Caco-2 (cell line): Measurements from ENCODE around the gene CHDH. TPM values are rescaled to one million over a fixed set of nuclear protein-coding genes. Genes with fewer than 3 reads are reported as not detected.

Experiments used
- BruUV-seq: library from RNA; stranded (reverse); fragments of 400-500 nt; replicated peaks from 2 replicates; lab custom pipeline; 2021; lab: Mats Ljungman, UMichigan
- CTCF ChIA-PET: fragments of 300-600 bp; sonication (Branson Sonifier 250); formaldehyde crosslinking; loops from one replicate; lab custom pipeline; 2022; ENCODE audit warnings: antibody characterized with exemption; lab: Charles Lee
- POLR2A ChIA-PET: fragments of 300-600 bp; sonication (Branson Sonifier 250); formaldehyde crosslinking; loops from one replicate; lab custom pipeline; 2022; ENCODE audit warnings: antibody characterized with exemption; lab: Charles Lee
- DNase-seq, 2 experiments: peaks; one replicate each; pipeline versions ENCODE4 v3.0.0 to v3.0.0-alpha.2; 2020 to 2022
- H3K27me3 ChIP-seq: replicated peaks from 2 replicates; pipeline ENCODE4 v1.6.0; 2011; ENCODE audit warnings: low read length; ENCODE audit not compliant: control insufficient read depth, insufficient read depth
- H3K36me3 ChIP-seq: 2 replicates; pipeline ENCODE4 v1.5.1; 2011; ENCODE audit warnings: low read length; ENCODE audit not compliant: control insufficient read depth, insufficient read depth
- H3K4me1 ChIP-seq: fragments of 250-450 bp; sonication (Bioruptor Pico); 2 replicates; pipeline ENCODE4 v1.5.1; 2020; ENCODE audit warnings: mild to moderate bottlenecking
- H3K4me3 ChIP-seq: 2 replicates; pipeline ENCODE4 v1.5.1; 2011; ENCODE audit warnings: low read depth, mild to moderate bottlenecking, control low read depth, low read length
- H3K9me3 ChIP-seq: fragments of 250-450 bp; sonication (Bioruptor Pico); 2 replicates; pipeline ENCODE4 v1.5.1; 2020; ENCODE audit warnings: mild to moderate bottlenecking, moderate library complexity
- H3K27ac Mint-ChIP-seq: one replicate; pipeline ENCODE4 v1.8.0; 2022; ENCODE audit warnings: mixed read lengths; ENCODE audit not compliant: unreplicated experiment
- H3K27me3 Mint-ChIP-seq: one replicate; pipeline ENCODE4 v1.8.0; 2022; ENCODE audit warnings: mixed read lengths; ENCODE audit not compliant: insufficient read depth, unreplicated experiment
- H3K36me3 Mint-ChIP-seq: one replicate; pipeline ENCODE4 v1.8.0; 2022; ENCODE audit warnings: mild to moderate bottlenecking, mixed read lengths; ENCODE audit not compliant: insufficient read depth, unreplicated experiment
- H3K4me1 Mint-ChIP-seq: one replicate; pipeline ENCODE4 v1.8.0; 2022; ENCODE audit warnings: low read depth, mixed read lengths; ENCODE audit not compliant: unreplicated experiment
- H3K4me3 Mint-ChIP-seq: one replicate; pipeline ENCODE4 v1.8.0; 2022; ENCODE audit warnings: mild to moderate bottlenecking, moderate library complexity, mixed read lengths; ENCODE audit not compliant: unreplicated experiment
- H3K9me3 Mint-ChIP-seq: one replicate; pipeline ENCODE4 v1.8.0; 2022; ENCODE audit warnings: mixed read lengths; ENCODE audit not compliant: unreplicated experiment
- CTCF ChIP-seq, 2 experiments: fragments of 200-600 bp in 1 of 2; IDR thresholded peaks; 1 replicate in 1 of 2; 2 replicates in 1 of 2; pipeline versions ENCODE4 v1.5.1 to v1.8.0; 2011 to 2022; ENCODE audit warnings: antibody characterized with exemption in 1 of 2, control low read depth in 1 of 2, inconsistent platforms in 1 of 2, low read depth in 1 of 2, low read length in 1 of 2, mild to moderate bottlenecking in 1 of 2, moderate library complexity in 1 of 2; ENCODE audit not compliant: insufficient read depth in 1 of 2, severe bottlenecking in 1 of 2, unreplicated experiment in 1 of 2
- intact Hi-C: fragments of 100-400 bp; cut with micrococcal nuclease; formaldehyde crosslinking; loops from one replicate; pipeline ENCODE4 v1.10.0; 2022; ENCODE audit not compliant: unreplicated experiment
- total RNA-seq: library from RNA; stranded (reverse); gene quantifications from 2 replicates; pipeline ENCODE4 v1.2.3, GENCODE V29; 2022

Gene CHDH
- total RNA-seq, 1 experiment from 2014 or later: 32.4 TPM

- no peaks in the 10 kb centered on the region for H3K27me3 ChIP-seq
- CTCF ChIA-PET: no interaction called here
- H3K36me3 Mint-ChIP-seq: peaks cover 13% of the 10 kb centered on the region
- intact Hi-C loops: loop anchor here (5.0 to 10.0 kb wide), 2 partner anchors 42 to 125 kb away; partner anchors contain the start of gene SELENOK
- no peaks in the 10 kb centered on the region for H3K9me3 Mint-ChIP-seq
- POLR2A ChIA-PET: no interaction called here
- H3K27ac Mint-ChIP-seq: no peak overlapping the region
- no peak overlapping the region for H3K4me3 ChIP-seq
- no peak for DNase-seq
- no peaks in the 10 kb centered on the region for H3K27me3 Mint-ChIP-seq
- BruUV-seq: no TSS peak
- H3K4me3 Mint-ChIP-seq: no peak overlapping the region
- TF ChIP-seq CTCF (IDR thresholded peaks at IDR 0.05; ENCODE audit: insufficient read depth in 1 of 2, low read depth in 1 of 2, low read length in 1 of 2, severe bottlenecking in 1 of 2, unreplicated experiment in 1 of 2): no peak
- no peaks in the 10 kb centered on the region for H3K9me3 ChIP-seq
- H3K4me1 ChIP-seq: peaks cover 6% of the 10 kb centered on the region
- H3K36me3 ChIP-seq: peaks cover 2% of the 10 kb centered on the region; the same call in 1 of the 2 replicates
- peaks cover 8% of the 10 kb centered on the region for H3K4me1 Mint-ChIP-seq
These were observed 3.7 kb upstream of the CHDH start for GRCh38 chr3:53849916-53850315.

- H3K4me3 ChIP-seq: peak overlapping the region; percentile 81
- ChIA-PET CTCF (no interaction called here), POLR2A (no interaction called here)
- peak overlapping the region; percentile 89 for H3K4me3 Mint-ChIP-seq
- peak overlapping the region; percentile 79 for H3K27ac Mint-ChIP-seq
- H3K9me3 ChIP-seq: no peaks in the 10 kb centered on the region
- TF ChIP-seq CTCF (IDR thresholded peaks at IDR 0.05; ENCODE audit: insufficient read depth in 1 of 2, low read depth in 1 of 2, low read length in 1 of 2, severe bottlenecking in 1 of 2, unreplicated experiment in 1 of 2): no peak
- peaks cover 18% of the 10 kb centered on the region for H3K4me1 Mint-ChIP-seq
- peaks cover 8% of the 10 kb centered on the region for H3K36me3 Mint-ChIP-seq
- intact Hi-C loops: loop anchor here (2.0 to 10.0 kb wide), 3 partner anchors 34 to 122 kb away; partner anchors contain the start of gene SELENOK
- TSS peak; percentile 54 for BruUV-seq
- no peaks in the 10 kb centered on the region for H3K27me3 Mint-ChIP-seq
- peaks cover 32% of the 10 kb centered on the region for H3K4me1 ChIP-seq
- H3K9me3 Mint-ChIP-seq: no peaks in the 10 kb centered on the region
- H3K27me3 ChIP-seq: no peaks in the 10 kb centered on the region
- no peak for DNase-seq
- H3K36me3 ChIP-seq: no peaks in the 10 kb centered on the region
These were observed 584 bp upstream of the CHDH start for GRCh38 chr3:53846851-53847155.

- H3K9me3 ChIP-seq: no peaks in the 10 kb centered on the region
- Mint-ChIP-seq H3K4me3 (peak overlapping the region; percentile 89), H3K27ac (peak overlapping the region; percentile 93), H3K36me3 (peaks cover 9% of the 10 kb centered on the region), H3K9me3 (no peaks in the 10 kb centered on the region), H3K4me1 (peaks cover 18% of the 10 kb centered on the region), H3K27me3 (no peaks in the 10 kb centered on the region)
- DNase-seq: no peak
- CTCF ChIA-PET: no interaction called here
- peaks cover 32% of the 10 kb centered on the region for H3K4me1 ChIP-seq
- no peaks in the 10 kb centered on the region for H3K36me3 ChIP-seq
- peak overlapping the region; percentile 81 for H3K4me3 ChIP-seq
- TF ChIP-seq CTCF (IDR thresholded peaks at IDR 0.05; ENCODE audit: insufficient read depth in 1 of 2, low read depth in 1 of 2, low read length in 1 of 2, severe bottlenecking in 1 of 2, unreplicated experiment in 1 of 2): no peak
- POLR2A ChIA-PET: interaction anchor here (0.6 to 2.8 kb wide), 2 partner anchors 46 to 159 kb away, joined by 3 to 14 read pairs; partner anchors contain the start of gene SELENOK
- H3K27me3 ChIP-seq: no peaks in the 10 kb centered on the region
- no TSS peak for BruUV-seq
- intact Hi-C loops: loop anchor here (2.0 to 10.0 kb wide), 3 partner anchors 35 to 121 kb away; partner anchors contain the start of gene SELENOK
These were observed 412 bp downstream of the CHDH start for GRCh38 chr3:53845881-53846133.
